SK-N-SH treated with all-trans-retinoic acid at 6 μM for 48 hours (cell line): ENCODE results near the gene GSAP.

ENCODE experiments used
- ATAC-seq: fragments of 200-7000 bp; cut with Tn5 transposase; 3 replicates; pipeline ENCODE4 v1.9.1; 2020; ENCODE audit warnings: mild to moderate bottlenecking, moderate library complexity
- ARNTL ChIP-seq: fragments of 450-650 bp; formaldehyde crosslinking; IDR thresholded peaks from 2 replicates; pipeline ENCODE4 v1.5.0; 2020; ENCODE audit warnings: low read depth, mild to moderate bottlenecking, moderate library complexity, borderline replicate concordance
- BACH2 ChIP-seq: fragments of 250-450 bp; sonication (Bioruptor Pico); IDR thresholded peaks from 2 replicates; pipeline ENCODE4 v1.9.0; 2021; ENCODE audit warnings: mild to moderate bottlenecking, borderline replicate concordance
- CREB5 ChIP-seq: fragments of 250-450 bp; sonication (Bioruptor Pico); IDR thresholded peaks from 2 replicates; pipeline ENCODE4 v1.5.1; 2020; ENCODE audit warnings: low read depth, mild to moderate bottlenecking, moderate library complexity
- CSDC2 ChIP-seq: fragments of 250-450 bp; sonication (Bioruptor Pico); IDR thresholded peaks from 2 replicates; pipeline ENCODE4 v1.5.0; 2020; ENCODE audit warnings: mild to moderate bottlenecking, moderate library complexity
- CSRNP3 ChIP-seq: fragments of 250-450 bp; sonication (Bioruptor Pico); IDR thresholded peaks from 2 replicates; pipeline ENCODE4 v1.5.1; 2021; ENCODE audit warnings: mild to moderate bottlenecking, moderate library complexity
- ESRRG ChIP-seq: fragments of 250-450 bp; sonication (Bioruptor Pico); IDR thresholded peaks from 2 replicates; pipeline ENCODE4 v1.6.1; 2021; ENCODE audit warnings: mild to moderate bottlenecking
- GLIS3 ChIP-seq: fragments of 250-450 bp; sonication (Bioruptor Pico); IDR thresholded peaks from 2 replicates; pipeline ENCODE4 v1.5.0; 2020; ENCODE audit warnings: mild to moderate bottlenecking, moderate library complexity
- ISL1 ChIP-seq: fragments of 250-450 bp; sonication (Bioruptor Pico); IDR thresholded peaks from 2 replicates; pipeline ENCODE4 v2.1.2; 2022; ENCODE audit warnings: mild to moderate bottlenecking, moderate library complexity
- OSR1 ChIP-seq: fragments of 250-450 bp; sonication (Bioruptor Pico); IDR thresholded peaks from 2 replicates; pipeline ENCODE4 v1.8.0; 2022; ENCODE audit warnings: moderate library complexity, mild to moderate bottlenecking, inconsistent platforms
- PATZ1 ChIP-seq: fragments of 250-450 bp; sonication (Bioruptor Pico); IDR thresholded peaks from 2 replicates; pipeline ENCODE4 v1.8.0; 2020; ENCODE audit warnings: mild to moderate bottlenecking, moderate library complexity, borderline replicate concordance
- POU6F1 ChIP-seq: fragments of 250-450 bp; sonication (Bioruptor Pico); IDR thresholded peaks from 2 replicates; pipeline ENCODE4 v1.8.0; 2021; ENCODE audit warnings: low read depth, mild to moderate bottlenecking, moderate library complexity, borderline replicate concordance
- PPARA ChIP-seq: fragments of 250-450 bp; sonication (Bioruptor Pico); IDR thresholded peaks from 2 replicates; pipeline ENCODE4 v1.5.0; 2020; ENCODE audit warnings: mild to moderate bottlenecking, borderline replicate concordance
- RARB ChIP-seq: fragments of 250-450 bp; sonication (Bioruptor Pico); IDR thresholded peaks from 2 replicates; pipeline ENCODE4 v1.8.0; 2021; ENCODE audit warnings: mild to moderate bottlenecking, moderate library complexity
- SNAI2 ChIP-seq: fragments of 250-450 bp; sonication (Bioruptor Pico); IDR thresholded peaks from 2 replicates; pipeline ENCODE4 v1.5.0; 2020; ENCODE audit warnings: mild to moderate bottlenecking, moderate library complexity
- TCF4 ChIP-seq: fragments of 250-450 bp; sonication (Bioruptor Pico); IDR thresholded peaks from 2 replicates; pipeline ENCODE4 v1.8.0; 2021; ENCODE audit warnings: mild to moderate bottlenecking, moderate library complexity, borderline replicate concordance
- TOX ChIP-seq: fragments of 250-450 bp; sonication (Bioruptor Pico); IDR thresholded peaks from 2 replicates; pipeline ENCODE4 v1.8.0; 2021; ENCODE audit warnings: mild to moderate bottlenecking, moderate library complexity, borderline replicate concordance
- TSHZ2 ChIP-seq: fragments of 250-450 bp; sonication (Bioruptor Pico); IDR thresholded peaks from 2 replicates; pipeline ENCODE4 v1.5.0; 2020; ENCODE audit warnings: mild to moderate bottlenecking, moderate library complexity
- ZC3H10 ChIP-seq: fragments of 250-450 bp; sonication (Bioruptor Pico); IDR thresholded peaks from 2 replicates; pipeline ENCODE4 v1.5.1; 2021; ENCODE audit warnings: mild to moderate bottlenecking, moderate library complexity
- ZFP3 ChIP-seq: fragments of 250-450 bp; sonication (Bioruptor Pico); IDR thresholded peaks from 2 replicates; pipeline ENCODE4 v1.5.0; 2020; ENCODE audit warnings: mild to moderate bottlenecking, moderate library complexity
- ZFP30 ChIP-seq: fragments of 450-650 bp; formaldehyde crosslinking; IDR thresholded peaks from 2 replicates; pipeline ENCODE4 v1.5.0; 2022; ENCODE audit warnings: mild to moderate bottlenecking, moderate library complexity
- ZNF565 ChIP-seq: fragments of 450-650 bp; formaldehyde crosslinking; conservative IDR thresholded peaks from 2 replicates; pipeline ENCODE4 v1.5.0; 2020; ENCODE audit warnings: low read depth, mild to moderate bottlenecking, moderate library complexity
- ZNF70 ChIP-seq: fragments of 450-650 bp; formaldehyde crosslinking; IDR thresholded peaks from 2 replicates; pipeline ENCODE4 v1.5.0; 2020; ENCODE audit warnings: mild to moderate bottlenecking, moderate library complexity
- ZNF8 ChIP-seq: fragments of 450-650 bp; formaldehyde crosslinking; IDR thresholded peaks from 2 replicates; pipeline ENCODE4 v1.5.0; 2020; ENCODE audit warnings: mild to moderate bottlenecking, moderate library complexity

The GSAP gene

GRCh38 chr7:77439572-77439971 lies 23.4 kb upstream of the GSAP start:
- no peak for TF ChIP-seq POU6F1 (CRISPR knock-in tag)
- no peak for TF ChIP-seq ZNF70
- no peak for TF ChIP-seq ZC3H10
- no peak for TF ChIP-seq ZNF8 (CRISPR knock-in tag)
- no peak for TF ChIP-seq ISL1 (CRISPR knock-in tag)
- no peak for TF ChIP-seq GLIS3 (CRISPR knock-in tag)
- TF ChIP-seq TCF4 (CRISPR knock-in tag) = no peak
- no peak for TF ChIP-seq OSR1 (CRISPR knock-in tag)
- no peak for TF ChIP-seq PPARA (CRISPR knock-in tag)
- TF ChIP-seq ZFP30 (CRISPR knock-in tag) = no peak
- TF ChIP-seq CREB5 (CRISPR knock-in tag) = no peak
- no peak for TF ChIP-seq ESRRG (CRISPR knock-in tag)
- TF ChIP-seq SNAI2 = no peak
- no peak for TF ChIP-seq TOX (CRISPR knock-in tag)
- TF ChIP-seq PATZ1 = no peak
- TF ChIP-seq RARB = no peak
- TF ChIP-seq ZFP3 = no peak
- no peak for TF ChIP-seq CSDC2 (CRISPR knock-in tag)
- peak; percentile 60 for ATAC-seq

GRCh38 chr7:77438131-77438530 lies 22.0 kb upstream of the GSAP start:
- ATAC-seq = no peak
- TF ChIP-seq PPARA (CRISPR knock-in tag) = no peak
- no peak for TF ChIP-seq TOX (CRISPR knock-in tag)
- no peak for TF ChIP-seq GLIS3 (CRISPR knock-in tag)

GRCh38 chr7:77434570-77435275 lies 18.6 kb upstream of the GSAP start:
- TF ChIP-seq ZC3H10 (no peak), TSHZ2 (CRISPR knock-in tag) (no peak), ESRRG (CRISPR knock-in tag) (no peak), GLIS3 (CRISPR knock-in tag) (no peak), ZFP3 (no peak), TOX (CRISPR knock-in tag) (no peak), BACH2 (no peak), CSRNP3 (CRISPR knock-in tag) (no peak), RARB (no peak), ZNF565 (CRISPR knock-in tag) (no peak), CSDC2 (CRISPR knock-in tag) (no peak), ZNF70 (no peak), PATZ1 (no peak), ISL1 (CRISPR knock-in tag) (no peak), PPARA (CRISPR knock-in tag) (no peak), TCF4 (CRISPR knock-in tag) (no peak), ARNTL (CRISPR knock-in tag) (no peak)
- no peak for ATAC-seq
